GM20431 (cell line): ENCODE results near the gene TMEM94.
"Not testable (repeated sequence)": the region's sequence is repeated elsewhere in the genome, so short reads cannot be mapped to it uniquely, and the experiment has no call there.

ENCODE experiments used
- in situ Hi-C: fragments of 300-500 bp; cut with MseI, MboI; formaldehyde crosslinking; loops from one replicate; pipeline ENCODE4 v1.15.0; 2020; ENCODE audit warnings: low sequenced_read_pairs; ENCODE audit not compliant: unreplicated experiment

TMEM94 gene

DNA sequence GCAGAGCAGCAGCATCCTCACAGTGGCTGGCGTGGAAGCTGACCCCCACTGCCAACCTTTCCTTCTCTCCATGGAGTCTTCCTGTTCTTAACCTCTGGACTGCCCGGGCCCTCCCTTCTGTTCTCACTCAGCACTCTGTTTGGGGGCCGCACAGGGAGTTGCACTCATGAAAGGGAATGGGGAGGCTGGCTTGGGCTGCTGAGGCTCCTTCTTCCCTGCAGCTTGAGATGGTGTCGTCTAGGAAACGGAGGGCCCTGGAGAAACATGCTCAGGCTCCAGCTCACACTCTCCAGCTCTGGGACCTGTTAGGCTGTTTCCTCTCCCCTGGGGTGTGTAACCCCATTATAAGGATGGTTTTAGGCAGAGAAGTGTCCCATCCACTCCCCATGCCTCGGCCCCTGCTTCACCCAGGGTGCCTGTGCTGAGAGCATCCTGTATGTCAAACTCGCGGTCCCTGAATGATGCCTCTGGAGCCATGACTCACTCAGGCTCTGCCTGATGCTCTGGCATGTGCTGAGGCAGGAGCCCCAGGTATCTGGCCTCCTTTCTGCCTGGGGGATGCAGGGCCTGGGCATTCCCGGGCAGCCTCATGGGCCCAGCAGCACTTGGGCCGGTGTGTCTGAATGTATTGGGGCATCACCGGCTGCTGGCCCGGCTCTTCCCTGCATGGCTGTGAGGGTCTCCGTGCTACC, 18.9 kb downstream of the TMEM94 start:
- in situ Hi-C loops, result no loop called here

DNA sequence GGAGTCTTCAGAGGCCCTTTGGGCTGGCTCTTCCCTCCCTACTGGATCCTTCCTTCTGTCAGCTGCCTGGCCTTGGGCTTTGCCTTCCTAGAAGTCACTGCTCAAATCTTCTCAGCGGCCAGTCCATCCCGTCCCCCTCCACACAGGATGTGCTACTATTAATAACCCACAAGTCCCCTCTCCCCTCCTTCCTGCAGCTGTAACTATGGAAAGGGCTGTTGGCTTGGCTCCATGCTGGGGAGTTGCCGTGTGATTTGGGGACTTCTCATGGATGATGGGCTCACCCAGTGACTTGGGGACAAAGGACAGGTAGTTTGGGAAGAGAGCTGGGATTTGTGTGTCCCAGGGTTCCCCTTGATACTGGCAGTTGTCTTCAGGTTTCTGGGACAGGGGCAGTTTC, 19.4 kb downstream of the TMEM94 start:
- in situ Hi-C loops, result no loop called here

DNA sequence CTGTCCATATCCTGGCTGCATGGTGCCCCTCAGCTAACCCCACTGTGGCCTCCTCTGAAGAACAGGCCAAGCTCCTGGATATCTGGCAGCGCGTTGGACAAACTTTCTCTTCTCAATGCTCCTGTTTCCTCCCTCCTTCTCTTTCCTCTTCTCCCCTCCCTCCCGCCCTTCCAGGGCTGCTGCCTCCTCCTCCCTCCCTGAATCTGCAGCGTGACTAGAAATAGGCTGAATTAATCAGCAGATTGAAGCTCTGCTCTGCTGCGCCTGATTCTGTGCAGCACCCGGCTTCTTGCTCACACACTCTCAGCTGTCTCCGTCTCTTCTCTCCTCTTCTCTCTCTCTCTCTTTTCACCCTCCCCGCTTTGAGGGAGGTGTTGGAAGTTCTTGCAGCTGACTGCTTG, 19.8 kb downstream of the TMEM94 start:
- in situ Hi-C loops, result no loop called here

DNA sequence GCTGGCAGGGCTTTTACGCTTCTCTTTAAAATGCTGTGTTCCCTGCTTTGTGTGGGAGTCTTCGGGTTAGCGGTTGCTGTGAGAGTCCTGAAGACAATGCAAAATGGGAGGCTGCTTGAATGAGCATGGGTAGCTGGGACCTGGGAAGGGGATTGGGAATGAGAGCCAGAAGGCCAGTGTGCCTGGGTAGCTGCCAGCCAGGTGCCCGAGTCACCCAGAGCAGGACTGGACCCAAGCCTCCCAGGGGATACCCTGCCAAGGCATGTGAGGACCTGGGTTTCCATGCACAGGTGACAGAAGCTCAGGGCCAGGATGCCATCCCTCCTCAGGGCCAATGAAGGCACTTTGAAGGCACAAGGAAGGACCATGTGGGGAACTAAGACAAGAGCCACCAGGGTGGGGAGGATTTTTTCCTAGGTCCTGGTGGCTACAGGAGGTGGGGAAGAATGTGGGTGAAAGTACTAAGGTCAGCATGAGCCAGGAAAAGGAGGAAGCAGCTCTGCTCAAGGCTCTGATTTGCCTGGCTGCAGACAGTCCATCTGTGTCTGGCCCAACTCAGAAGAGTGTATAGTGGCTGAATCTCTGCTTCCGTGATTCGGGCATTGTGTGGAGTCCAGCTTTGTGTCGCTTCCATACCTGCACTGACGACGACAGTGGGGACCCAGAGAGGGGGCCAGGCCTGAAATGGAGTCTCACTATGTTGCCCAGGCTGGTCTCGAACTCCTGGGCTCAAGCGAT, 20.5 kb downstream of the TMEM94 start:
- in situ Hi-C loops, result no loop called here

DNA sequence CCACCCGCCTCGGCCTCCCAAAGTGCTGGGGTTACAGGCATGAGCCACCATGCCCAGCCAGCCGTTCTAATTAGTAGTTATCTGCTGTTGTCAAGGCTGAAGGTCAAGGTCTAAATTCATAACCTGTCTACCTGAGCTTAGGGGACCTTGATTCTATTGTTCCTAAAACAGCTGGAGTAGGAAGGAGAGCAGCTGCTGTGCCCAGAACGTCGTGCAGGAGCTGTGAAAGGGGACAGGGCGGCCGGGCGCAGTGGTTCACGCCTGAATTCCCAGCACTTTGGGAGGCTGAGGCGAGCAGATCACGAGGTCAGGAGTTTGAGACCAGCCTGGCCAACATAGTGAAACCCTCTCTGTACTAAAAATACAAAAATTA, 21.0 kb downstream of the TMEM94 start:
- in situ Hi-C loops, result not testable (repeated sequence)

DNA sequence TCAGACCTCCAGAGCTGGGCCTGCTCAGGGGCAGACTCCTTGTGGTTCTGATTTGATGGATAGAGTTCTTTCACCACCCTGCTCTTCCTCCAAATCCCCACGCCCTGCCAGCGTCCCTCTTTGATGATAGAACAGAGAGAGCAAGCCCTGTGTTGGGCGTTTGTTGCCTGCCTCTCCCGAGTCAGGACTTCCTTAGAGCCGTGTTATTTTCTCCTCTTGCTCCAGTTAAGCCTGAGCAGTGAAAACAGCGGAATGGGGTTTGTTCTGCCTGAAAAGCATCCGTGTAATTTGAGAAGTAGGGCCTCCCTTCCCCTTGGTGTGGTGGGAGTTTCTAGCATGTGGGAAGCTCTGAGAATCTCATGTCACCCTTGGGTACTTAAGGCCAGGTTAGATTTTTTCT, 22.1 kb downstream of the TMEM94 start:
- in situ Hi-C loops, result no loop called here

DNA sequence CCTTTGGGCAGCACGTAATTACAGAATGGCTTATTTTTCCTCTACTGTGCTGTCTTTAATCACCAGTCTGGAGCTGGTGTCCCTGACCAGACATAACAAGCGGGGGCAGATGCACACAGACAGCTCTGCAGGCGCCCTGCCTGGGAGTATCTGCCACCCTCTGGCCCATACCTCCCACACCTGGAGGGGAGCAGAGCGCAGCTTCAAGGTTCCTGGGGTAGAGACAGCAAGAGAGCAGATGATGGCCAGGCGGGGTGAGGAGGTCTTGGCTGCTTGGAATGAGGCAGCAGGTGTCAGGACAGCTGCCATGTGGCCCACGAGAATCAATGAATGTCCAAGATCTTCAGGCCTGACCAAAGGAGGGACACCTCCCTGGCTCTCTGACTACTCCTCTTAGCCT, 23.8 kb downstream of the TMEM94 start:
- in situ Hi-C loops, result no loop called here

DNA sequence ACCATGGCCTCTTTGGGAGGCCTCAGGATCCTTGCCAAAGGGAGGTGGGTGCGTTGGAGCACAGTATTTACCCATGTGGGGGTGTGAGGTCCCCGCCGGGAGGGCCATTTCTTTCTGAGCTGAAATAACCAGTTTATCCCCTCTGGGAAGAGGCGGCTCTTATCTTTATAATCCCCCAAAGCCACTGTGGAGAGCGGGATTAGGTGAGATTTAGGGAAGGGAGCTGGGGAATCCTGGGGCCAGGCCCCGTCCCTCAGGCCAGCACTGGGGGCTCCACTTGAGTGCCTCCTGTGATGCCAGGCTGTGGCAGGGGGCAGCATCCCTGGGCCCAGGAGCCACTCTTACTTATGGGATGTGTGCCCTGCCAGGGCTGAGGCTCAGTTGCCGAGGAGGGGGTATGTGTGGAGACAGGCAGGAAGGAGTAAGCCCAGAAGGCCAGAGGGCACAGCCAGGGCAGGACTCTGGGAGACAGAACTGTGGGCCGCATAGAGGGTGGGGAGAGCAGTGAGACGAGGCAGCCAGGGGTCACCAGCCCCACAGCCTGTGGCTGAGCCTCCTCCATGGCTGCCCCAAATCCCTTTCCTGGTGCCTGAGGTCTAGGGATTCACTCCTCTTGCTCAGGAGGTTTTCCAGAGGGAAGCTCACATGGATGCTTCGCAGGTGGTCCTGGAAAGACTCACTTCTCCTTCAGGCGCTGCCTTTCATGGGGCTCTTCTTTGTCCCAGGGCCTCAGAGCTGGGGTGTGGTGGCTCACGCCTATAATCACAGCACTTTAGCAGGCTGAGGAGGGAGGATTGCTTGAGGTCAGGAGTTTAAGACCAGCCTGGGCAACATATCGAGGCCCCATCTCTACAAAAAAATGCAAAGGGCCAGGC, 25.0 kb downstream of the TMEM94 start:
- in situ Hi-C loops, result no loop called here

DNA sequence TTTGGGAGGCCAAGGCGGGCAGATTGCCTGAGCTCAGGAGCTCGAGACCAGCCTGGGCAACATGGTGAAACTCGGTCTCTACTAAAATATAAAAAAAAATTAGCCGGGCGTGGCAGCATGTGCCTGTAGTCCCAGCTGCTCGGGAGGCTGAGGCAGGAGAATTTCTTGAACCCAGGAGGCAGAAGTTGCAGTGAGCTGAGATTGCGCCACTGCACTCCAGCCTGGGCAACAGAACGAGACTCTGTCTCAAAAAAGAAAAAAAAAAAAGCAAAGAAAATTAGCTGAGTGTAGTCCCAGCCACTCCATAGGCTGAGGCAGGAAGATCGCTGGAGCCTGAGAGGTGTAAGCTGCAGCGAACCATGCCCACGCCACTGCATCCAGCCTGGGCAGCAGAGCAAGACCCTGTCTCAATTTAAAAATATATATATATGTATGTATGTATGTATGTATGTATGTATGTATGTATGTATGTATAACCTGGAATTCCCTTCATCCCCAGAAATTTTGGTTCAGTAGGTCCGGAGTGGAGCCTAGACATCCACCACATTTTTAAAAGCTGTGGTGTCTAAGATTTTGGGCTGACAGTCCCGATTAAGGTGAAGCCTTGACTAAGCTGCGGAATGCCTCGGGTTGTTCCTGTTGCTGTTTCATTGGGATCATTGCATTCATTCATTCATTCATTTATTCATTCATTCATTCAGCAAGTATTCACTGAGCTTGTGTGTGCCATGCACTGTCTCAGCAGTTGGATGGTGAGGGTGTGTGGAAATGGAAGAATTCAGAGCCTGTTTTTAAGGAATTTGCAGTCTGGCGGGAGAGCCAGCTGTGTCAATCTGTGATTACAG, 25.9 kb downstream of the TMEM94 start:
- in situ Hi-C loops, result no loop called here

DNA sequence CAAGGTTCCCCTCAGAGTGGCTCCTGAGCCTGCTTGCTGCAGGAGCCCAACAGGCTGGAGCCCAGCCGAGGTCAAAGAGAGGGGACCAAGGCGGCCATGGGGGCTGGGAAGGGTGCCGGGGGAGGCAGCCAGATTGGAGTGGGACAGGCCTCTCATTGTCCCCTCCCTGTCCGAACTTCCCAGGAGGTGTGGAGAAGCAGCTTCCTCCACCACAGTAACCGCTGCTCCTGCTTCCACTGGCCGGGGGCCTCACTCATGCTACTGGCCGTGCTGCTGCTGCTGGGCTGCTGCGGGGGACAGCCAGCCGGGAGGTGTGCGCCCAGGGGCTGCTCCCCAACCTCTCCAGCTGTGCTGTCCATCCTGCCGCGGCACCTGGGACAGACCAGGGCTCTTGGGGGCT, 29.3 kb downstream of the TMEM94 start:
- in situ Hi-C loops, result no loop called here

DNA sequence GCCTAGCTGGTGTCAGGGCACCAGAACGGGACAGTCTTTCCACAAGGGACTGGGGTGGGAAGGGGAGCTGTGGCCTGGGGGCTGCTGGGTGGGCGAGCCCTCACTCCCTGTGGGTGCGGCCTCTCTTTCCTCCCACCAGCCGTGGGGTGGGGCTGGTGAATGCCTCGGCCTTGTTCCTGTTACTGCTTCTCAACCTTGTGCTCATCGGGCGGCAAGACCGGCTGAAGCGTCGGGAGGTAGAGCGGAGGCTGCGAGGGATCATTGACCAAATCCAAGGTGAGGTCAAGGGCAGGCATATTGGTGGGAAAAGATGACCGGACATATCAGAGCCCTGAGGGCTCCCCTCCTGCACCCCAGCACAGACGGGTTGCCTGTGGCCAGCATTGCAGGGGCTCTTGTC, 29.7 kb downstream of the TMEM94 start:
- in situ Hi-C loops, result no loop called here

DNA sequence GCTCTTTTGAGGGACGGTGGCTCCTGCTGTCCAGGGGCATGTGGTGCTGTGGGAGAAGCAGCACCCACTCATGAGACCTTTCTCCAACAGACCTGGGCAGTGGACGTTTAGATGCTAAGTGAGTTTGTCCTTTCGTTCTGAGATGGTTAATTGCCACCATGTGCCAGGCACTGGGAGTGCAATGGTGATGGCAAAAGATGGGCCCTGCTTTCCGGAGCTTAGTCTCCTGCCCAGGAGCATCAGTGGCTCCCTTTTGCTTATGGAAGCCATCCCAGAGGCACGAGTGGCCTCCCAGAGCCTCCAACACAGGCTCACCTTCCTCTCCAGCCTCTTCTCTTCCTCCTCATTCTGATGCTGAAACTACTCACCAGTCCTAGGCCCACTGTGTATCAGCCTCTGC, 30.5 kb downstream of the TMEM94 start:
- in situ Hi-C loops, result no loop called here

DNA sequence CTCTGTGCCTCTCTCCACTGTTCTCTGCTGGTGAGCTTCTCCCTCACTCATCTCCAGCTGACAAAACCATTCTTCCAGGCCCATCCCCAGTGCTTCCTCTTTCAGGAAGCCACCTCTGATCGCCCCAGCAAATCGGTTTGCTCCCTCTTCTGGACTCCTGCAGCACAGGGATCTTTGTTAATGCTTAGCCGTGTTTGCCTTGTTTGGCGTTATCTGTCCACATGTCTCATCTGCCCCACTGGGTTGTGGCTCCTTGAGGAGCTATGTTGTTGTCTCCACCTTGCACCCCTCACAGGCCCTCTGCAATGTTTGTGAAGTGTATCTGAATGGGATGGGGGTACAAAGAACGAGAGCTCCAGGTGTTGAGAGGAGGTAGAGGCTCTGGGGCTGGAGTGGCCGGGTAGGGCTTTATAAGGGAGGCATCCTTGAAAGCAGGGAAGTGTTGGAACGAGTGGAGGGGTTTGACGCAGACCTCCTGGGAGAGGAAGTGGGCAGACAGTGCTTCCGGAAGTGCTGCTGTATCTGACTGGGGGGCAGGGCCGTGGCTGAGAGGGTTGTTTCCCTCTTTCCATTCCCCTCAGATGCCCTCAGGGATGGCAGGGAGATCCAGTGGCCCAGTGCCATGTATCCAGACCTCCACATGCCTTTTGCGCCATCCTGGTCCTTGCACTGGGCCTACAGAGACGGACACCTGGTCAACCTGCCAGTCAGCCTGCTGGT, 31.1 kb downstream of the TMEM94 start:
- in situ Hi-C loops, result no loop called here

DNA sequence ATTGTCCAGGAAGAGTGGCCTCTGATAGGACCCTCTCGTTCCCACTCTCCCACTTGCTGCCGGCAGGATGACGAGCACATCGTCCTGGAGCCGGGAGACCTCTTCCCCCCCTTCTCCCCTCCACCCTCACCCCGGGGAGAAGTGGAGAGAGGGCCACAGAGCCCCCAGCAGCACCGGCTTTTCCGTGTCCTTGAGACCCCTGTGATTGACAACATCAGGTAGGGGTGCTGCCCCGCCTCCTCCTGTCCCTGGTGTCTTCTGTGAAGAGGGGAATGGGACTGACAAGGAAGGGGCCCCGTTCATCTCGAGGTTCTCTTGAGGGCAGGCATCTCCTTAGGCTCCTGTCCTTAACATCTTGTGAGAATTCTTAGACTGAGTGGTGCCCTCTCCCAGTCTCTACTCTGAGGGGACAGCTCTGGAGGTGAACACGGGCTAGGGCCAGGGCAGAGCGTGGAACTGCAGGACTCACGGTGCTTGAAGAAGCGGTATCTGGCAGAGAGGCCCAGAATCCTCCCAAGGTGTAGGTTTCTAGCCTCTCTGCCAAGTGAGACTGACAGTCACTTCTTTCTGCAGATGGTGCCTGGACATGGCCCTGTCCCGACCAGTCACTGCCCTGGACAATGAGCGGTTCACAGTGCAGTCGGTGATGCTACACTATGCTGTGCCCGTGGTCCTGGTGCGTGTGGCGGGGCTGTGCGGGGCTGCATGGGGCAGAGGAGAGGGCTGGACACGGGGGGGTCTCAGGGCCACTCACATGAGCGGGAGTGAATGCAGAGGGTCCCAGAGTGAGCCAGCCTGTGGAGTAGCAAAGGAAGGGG, 32.5 kb downstream of the TMEM94 start:
- in situ Hi-C loops, result no loop called here

DNA sequence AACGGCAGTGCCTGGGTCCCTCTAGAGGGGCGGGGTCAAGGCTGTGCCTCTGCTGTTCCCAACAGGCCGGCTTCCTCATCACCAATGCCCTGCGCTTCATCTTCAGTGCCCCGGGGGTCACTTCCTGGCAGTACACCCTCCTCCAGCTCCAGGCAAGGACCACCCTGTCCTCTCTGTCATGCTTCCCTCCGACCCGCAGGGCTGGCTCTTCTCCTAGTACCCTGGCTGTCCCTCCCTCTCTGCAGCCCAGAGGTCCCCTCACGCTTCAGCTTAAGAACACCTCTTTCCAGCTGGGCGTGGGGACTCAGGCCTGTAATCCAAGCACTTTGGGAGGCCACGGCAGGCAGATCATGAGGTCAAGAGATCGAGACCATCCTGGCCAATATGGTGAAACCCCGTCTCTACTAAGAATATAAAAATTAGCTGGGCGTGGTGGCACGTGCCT, 33.1 kb downstream of the TMEM94 start:
- in situ Hi-C loops, result no loop called here

DNA sequence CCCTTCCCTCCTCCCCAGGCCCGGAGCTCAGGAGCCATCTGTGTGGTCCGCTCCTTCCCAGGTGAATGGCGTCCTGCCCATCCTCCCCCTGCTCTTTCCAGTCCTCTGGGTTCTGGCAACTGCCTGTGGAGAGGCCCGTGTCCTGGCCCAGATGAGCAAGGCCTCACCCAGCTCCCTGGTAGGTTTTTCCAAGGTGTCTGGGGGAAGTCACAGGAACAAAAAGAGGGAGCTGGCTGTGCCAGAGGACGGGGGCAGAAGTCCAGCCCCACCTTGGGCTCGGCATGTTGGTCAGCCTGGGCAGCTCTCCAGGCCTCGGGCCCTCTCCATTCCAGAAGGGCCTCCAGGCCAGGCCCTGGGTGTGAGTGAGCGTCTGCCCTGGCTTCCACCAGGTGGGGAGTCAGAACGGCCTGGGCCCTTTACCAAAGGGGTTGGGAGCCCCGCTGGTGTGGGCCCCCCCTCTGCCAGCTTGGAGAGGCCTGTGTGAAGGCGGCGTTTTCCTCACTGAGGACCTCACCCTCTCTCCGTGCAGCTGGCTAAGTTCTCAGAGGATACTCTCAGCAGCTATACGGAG, 33.8 kb downstream of the TMEM94 start:
- in situ Hi-C loops, result no loop called here

DNA sequence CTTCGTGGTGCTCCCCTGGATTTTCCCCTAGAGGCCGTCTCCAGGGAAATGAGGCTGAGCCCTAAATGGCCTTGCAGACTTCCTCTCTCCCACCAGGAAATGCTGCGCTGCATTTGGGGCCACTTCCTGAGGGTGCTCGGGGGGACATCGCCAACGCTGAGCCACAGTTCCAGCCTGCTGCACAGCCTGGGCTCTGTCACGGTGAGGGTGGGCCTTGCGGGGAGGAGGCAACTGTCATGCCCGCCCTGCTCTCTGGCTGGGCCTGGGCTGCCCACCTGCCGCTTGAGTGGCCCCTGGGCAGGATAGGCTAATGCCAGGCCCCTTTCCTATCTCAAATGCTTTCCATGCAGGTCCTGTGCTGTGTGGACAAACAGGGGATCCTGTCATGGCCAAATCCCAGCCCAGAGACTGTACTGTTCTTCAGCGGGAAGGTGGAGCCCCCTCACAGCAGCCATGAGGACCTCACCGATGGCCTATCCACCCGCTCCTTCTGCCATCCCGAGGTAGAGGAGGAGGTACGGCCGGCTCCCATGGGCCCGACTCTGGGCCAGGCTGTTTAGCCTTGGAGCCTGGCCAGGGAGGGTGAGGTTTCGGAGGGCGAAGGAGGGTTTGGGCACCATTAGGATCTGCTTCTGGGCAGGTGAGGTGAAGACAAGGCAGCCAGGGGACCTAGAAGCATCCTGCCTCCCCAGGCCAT, 34.7 kb downstream of the TMEM94 start:
- in situ Hi-C loops, result no loop called here

DNA sequence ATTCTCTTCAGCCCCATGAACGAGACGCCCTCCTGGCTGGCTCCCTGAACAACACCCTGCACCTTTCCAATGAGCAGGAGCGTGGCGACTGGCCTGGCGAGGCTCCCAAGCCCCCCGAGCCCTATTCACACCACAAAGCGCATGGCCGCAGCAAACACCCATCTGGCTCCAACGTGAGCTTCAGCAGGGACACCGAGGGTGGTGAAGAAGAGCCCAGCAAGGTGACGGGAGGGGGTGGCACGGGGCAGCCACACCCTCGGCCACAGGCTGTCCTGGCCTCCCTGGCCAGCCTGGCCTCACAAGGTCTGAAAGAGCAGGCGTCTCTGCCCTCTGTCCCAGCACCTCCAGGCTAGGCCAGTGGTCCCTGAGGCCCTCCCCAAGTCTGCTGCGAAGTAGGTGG, 35.2 kb downstream of the TMEM94 start:
- in situ Hi-C loops, result no loop called here
